Skeletal muscle satellite cell (primary cell): ENCODE measurements around the gene TLE2.
"Not testable (repeated sequence)": the region's sequence is repeated elsewhere in the genome, so short reads cannot be mapped to it uniquely, and the experiment has no call there.

Experiments used
- H3K27me3 ChIP-seq: 2 replicates; pipeline ENCODE4 v1.7.0; 2013; ENCODE audit warnings: low read length; ENCODE audit not compliant: control insufficient read depth, insufficient read depth
- H3K36me3 ChIP-seq: 2 replicates; pipeline ENCODE4 v1.7.0; 2013; ENCODE audit warnings: mild to moderate bottlenecking, control low read depth, low read length; ENCODE audit not compliant: insufficient read depth
- H3K4me1 ChIP-seq: 2 replicates; pipeline ENCODE4 v1.7.0; 2013; ENCODE audit warnings: low read length; ENCODE audit not compliant: control insufficient read depth, insufficient read depth
- H3K4me2 ChIP-seq: 2 replicates; pipeline ENCODE4 v1.7.0; 2013; ENCODE audit warnings: mild to moderate bottlenecking, low read length
- H3K4me3 ChIP-seq: 2 replicates; pipeline ENCODE4 v1.7.0; 2013; ENCODE audit warnings: low read length
- H3K9ac ChIP-seq: 2 replicates; pipeline ENCODE4 v1.7.0; 2013; ENCODE audit warnings: mild to moderate bottlenecking, low read depth, low read length, moderate library complexity
- H3K9me3 ChIP-seq: replicated peaks from 2 replicates; pipeline ENCODE4 v1.7.0; 2013; ENCODE audit warnings: mild to moderate bottlenecking, control low read depth, low read length

TLE2 gene

GRCh38 chr19:3054972-3055740 is 26.1 kb upstream of the TLE2 start:
- H3K9me3 ChIP-seq: no peaks in the 10 kb centered on the region
- no peak overlapping the region for H3K4me2 ChIP-seq
- peaks cover 68% of the 10 kb centered on the region for H3K36me3 ChIP-seq
- no peak overlapping the region for H3K4me3 ChIP-seq
- no peaks in the 10 kb centered on the region for H3K27me3 ChIP-seq
- peaks cover 12% of the 10 kb centered on the region for H3K4me1 ChIP-seq
- H3K9ac ChIP-seq: no peak overlapping the region

DNA sequence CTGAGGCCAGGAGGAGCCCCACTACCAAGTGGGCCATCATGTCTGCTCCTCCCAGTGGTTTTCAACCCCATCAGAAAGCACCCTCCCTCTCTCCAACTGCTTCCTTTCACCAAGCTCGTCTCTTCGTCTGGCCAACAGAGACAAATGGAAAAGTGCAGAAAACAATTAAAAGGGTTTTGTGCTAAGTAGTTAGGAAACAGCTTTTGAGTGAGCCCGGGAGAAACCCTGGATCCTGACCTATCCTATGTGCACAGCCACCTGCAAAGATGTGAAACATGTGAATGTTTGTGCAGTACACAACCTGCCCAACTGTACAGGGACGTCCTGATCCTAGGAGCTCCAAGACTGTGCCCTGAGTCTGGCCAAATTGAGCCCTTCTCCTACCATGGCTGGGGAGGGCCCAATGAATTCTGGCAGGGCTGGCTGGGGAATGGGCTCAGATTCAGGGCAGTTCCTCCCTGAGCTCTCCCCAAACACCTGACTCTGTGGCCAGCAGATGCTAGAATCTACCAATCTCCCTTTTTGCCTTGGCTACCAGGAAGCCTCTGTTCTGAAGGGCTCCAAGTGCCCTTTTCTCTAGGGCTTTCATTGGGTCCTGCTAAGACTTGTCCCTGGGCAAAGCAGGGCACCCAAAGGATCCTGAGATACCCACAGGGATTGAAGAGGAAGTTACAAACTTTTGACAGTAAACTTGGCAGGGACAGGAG is 25.3 kb upstream of the TLE2 start:
- peaks cover 61% of the 10 kb centered on the region for H3K36me3 ChIP-seq
- H3K4me1 ChIP-seq: peaks cover 12% of the 10 kb centered on the region
- no peaks in the 10 kb centered on the region for H3K27me3 ChIP-seq
- H3K4me3 ChIP-seq: no peak overlapping the region
- H3K4me2 ChIP-seq: no peak overlapping the region
- no peaks in the 10 kb centered on the region for H3K9me3 ChIP-seq
- no peak overlapping the region for H3K9ac ChIP-seq

GRCh38 chr19:3053780-3054179 is 24.7 kb upstream of the TLE2 start:
- H3K9me3 ChIP-seq: no peaks in the 10 kb centered on the region
- H3K4me1 ChIP-seq: peaks cover 12% of the 10 kb centered on the region
- peaks cover 56% of the 10 kb centered on the region for H3K36me3 ChIP-seq

DNA sequence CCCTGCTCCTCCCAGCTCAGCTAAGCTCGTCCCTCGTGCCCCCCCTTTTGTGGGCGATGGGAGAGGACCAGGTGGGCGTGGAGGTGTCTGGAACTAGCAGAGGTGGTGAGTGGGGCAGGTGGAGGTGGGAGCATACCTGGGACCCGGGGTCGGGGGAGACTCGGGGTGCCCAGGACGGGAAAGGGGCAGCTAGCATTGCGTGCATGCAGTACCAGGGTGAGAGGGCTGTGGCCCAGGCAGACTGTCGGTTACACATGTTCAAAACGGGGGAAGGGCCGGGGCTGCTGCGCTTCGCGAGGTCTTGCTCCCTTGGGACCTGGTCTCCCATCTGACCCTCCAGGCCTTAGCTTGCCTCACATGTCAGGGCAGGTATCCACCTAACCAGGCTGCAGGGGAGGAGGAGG is 24.1 kb upstream of the TLE2 start:
- H3K36me3 ChIP-seq: peaks cover 50% of the 10 kb centered on the region
- H3K9ac ChIP-seq: no peak overlapping the region

More at GRCh38 chr19:3053780-3054179, 24.7 kb upstream of the TLE2 start:
- Histone ChIP-seq H3K4me2 (no peak overlapping the region), H3K27me3 (no peaks in the 10 kb centered on the region), H3K4me3 (no peak overlapping the region), H3K9ac (no peak overlapping the region)

GRCh38 chr19:3050016-3050415 is 20.9 kb upstream of the TLE2 start:
- H3K4me3 ChIP-seq, H3K9ac ChIP-seq, H3K4me2 ChIP-seq, H3K27me3 ChIP-seq, H3K4me1 ChIP-seq, H3K9me3 ChIP-seq: not testable (repeated sequence)
- peaks cover 26% of the 10 kb centered on the region for H3K36me3 ChIP-seq

More for the DNA sequence above, 24.1 kb upstream of the TLE2 start:
- Histone ChIP-seq H3K4me2 (no peak overlapping the region), H3K4me3 (no peak overlapping the region), H3K9me3 (no peaks in the 10 kb centered on the region), H3K27me3 (no peaks in the 10 kb centered on the region), H3K4me1 (peaks cover 12% of the 10 kb centered on the region)

GRCh38 chr19:3049089-3049488 is 20.0 kb upstream of the TLE2 start:
- H3K4me1 ChIP-seq: peaks cover 4% of the 10 kb centered on the region
- H3K9ac ChIP-seq: no peak overlapping the region
- no peaks in the 10 kb centered on the region for H3K27me3 ChIP-seq
- H3K9me3 ChIP-seq: no peaks in the 10 kb centered on the region
- peaks cover 17% of the 10 kb centered on the region for H3K36me3 ChIP-seq
- no peak overlapping the region for H3K4me3 ChIP-seq
- no peak overlapping the region for H3K4me2 ChIP-seq

GRCh38 chr19:3048190-3048533 is 19.1 kb upstream of the TLE2 start:
- H3K4me3 ChIP-seq: no peak overlapping the region
- H3K27me3 ChIP-seq: no peaks in the 10 kb centered on the region
- H3K9ac ChIP-seq: no peak overlapping the region
- peaks cover 4% of the 10 kb centered on the region for H3K4me1 ChIP-seq
- H3K36me3 ChIP-seq: peaks cover 10% of the 10 kb centered on the region
- H3K9me3 ChIP-seq: no peaks in the 10 kb centered on the region
- no peak overlapping the region for H3K4me2 ChIP-seq

DNA sequence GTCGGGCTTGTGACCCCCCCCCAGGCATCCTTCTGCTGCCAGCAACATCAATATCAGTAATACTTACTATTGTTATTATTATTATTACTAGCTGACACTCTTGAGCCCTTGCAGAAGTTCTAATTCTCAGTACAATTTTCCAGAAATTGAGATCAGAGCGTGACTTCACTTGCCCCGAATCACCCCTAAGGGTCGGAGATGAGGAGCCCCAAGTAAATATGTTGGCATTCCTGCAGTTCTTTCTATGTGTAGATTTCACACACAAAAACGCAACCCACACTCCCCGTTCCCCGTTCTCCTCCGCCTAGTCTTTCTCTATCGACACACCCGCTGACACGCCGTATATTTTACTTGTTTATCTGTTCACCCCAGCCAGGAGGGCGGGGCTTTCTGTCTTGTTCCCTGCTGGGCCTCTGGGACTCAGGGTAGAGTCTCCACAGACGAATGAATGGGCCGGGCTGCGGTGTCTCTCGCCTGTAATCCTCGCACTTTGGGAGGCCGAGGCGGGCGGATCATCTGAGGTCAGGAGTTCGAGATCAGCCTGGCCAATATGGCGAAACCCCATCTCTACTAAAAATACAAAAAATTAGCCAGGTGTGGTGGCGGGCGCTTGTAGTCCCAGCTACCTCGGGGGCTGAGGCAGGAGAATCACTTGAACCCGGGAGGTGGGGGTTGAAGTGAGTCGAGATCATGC is 18.6 kb upstream of the TLE2 start:
- H3K36me3 ChIP-seq: peaks cover 6% of the 10 kb centered on the region
- no peaks in the 10 kb centered on the region for H3K9me3 ChIP-seq
- H3K9ac ChIP-seq: no peak overlapping the region
- H3K4me1 ChIP-seq: peaks cover 4% of the 10 kb centered on the region
- peak overlapping the region; percentile 60 for H3K4me3 ChIP-seq
- peak overlapping the region; percentile 76 for H3K4me2 ChIP-seq
- no peaks in the 10 kb centered on the region for H3K27me3 ChIP-seq

- H3K4me3 ChIP-seq: peak overlapping the region; percentile 60
- peaks cover 4% of the 10 kb centered on the region for H3K4me1 ChIP-seq
- H3K27me3 ChIP-seq: no peaks in the 10 kb centered on the region
- no peak overlapping the region for H3K9ac ChIP-seq
- H3K4me2 ChIP-seq: peak overlapping the region; percentile 76
- no peaks in the 10 kb centered on the region for H3K9me3 ChIP-seq
- no peaks in the 10 kb centered on the region for H3K36me3 ChIP-seq
Measured at GRCh38 chr19:3046698-3047495, 17.8 kb upstream of the TLE2 start.

GRCh38 chr19:3045885-3046697 is 17.0 kb upstream of the TLE2 start:
- Histone ChIP-seq H3K9me3 (no peaks in the 10 kb centered on the region), H3K4me2 (no peak overlapping the region), H3K27me3 (no peaks in the 10 kb centered on the region), H3K36me3 (no peaks in the 10 kb centered on the region), H3K4me3 (no peak overlapping the region), H3K4me1 (peaks cover 4% of the 10 kb centered on the region), H3K9ac (no peak overlapping the region)
